Measurements from ENCODE around the gene ANKRD11. TPM values are rescaled to one million over a fixed set of nuclear protein-coding genes. Genes with fewer than 3 reads are reported as not detected.
"Not testable (repeated sequence)": the region's sequence is repeated elsewhere in the genome, so short reads cannot be mapped to it uniquely, and the experiment has no call there.

The ANKRD11 gene
- total RNA-seq, 1 experiment from 2014 or later = 99.4 TPM

- no peak overlapping the region for H3K27ac ChIP-seq (ENCODE audit: low read length)
- DNase-seq (ENCODE audit: low read depth, low spot score) (no peak), ATAC-seq (no peak)
- no peaks in the 10 kb centered on the region for H3K27me3 ChIP-seq (ENCODE audit: control insufficient read depth, insufficient read depth, low read length)
- H3K9me3 ChIP-seq (ENCODE audit: control insufficient read depth, insufficient read depth, low read depth, low read length) = no peaks in the 10 kb centered on the region
- no peak overlapping the region for H3K4me3 ChIP-seq (ENCODE audit: low read depth in 2 of 2, low read length in 2 of 2)
- in situ Hi-C loops (cut with HindIII; ENCODE audit: low pct_unique_long_range_greater_than_20kb, low sequenced_read_pairs) = no loop called here
- intact Hi-C loops (cut with micrococcal nuclease; ENCODE audit: unreplicated experiment) = no loop called here
- CTCF ChIA-PET = no interaction called here
- no peak for TF ChIP-seq TCF7L2 (IDR thresholded peaks at IDR 0.05; ENCODE audit: low read depth, low read length)
- TF ChIP-seq, protein P1, sequence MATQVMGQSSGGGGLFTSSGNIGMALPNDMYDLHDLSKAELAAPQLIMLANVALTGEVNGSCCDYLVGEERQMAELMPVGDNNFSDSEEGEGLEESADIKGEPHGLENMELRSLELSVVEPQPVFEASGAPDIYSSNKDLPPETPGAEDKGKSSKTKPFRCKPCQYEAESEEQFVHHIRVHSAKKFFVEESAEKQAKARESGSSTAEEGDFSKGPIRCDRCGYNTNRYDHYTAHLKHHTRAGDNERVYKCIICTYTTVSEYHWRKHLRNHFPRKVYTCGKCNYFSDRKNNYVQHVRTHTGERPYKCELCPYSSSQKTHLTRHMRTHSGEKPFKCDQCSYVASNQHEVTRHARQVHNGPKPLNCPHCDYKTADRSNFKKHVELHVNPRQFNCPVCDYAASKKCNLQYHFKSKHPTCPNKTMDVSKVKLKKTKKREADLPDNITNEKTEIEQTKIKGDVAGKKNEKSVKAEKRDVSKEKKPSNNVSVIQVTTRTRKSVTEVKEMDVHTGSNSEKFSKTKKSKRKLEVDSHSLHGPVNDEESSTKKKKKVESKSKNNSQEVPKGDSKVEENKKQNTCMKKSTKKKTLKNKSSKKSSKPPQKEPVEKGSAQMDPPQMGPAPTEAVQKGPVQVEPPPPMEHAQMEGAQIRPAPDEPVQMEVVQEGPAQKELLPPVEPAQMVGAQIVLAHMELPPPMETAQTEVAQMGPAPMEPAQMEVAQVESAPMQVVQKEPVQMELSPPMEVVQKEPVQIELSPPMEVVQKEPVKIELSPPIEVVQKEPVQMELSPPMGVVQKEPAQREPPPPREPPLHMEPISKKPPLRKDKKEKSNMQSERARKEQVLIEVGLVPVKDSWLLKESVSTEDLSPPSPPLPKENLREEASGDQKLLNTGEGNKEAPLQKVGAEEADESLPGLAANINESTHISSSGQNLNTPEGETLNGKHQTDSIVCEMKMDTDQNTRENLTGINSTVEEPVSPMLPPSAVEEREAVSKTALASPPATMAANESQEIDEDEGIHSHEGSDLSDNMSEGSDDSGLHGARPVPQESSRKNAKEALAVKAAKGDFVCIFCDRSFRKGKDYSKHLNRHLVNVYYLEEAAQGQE (IDR thresholded peaks at IDR 0.05; ENCODE audit: insufficient read depth in 1 of 2, low read depth in 2 of 2, low read length in 1 of 2) = no peak
- TF ChIP-seq CTCF (IDR thresholded peaks at IDR 0.05) = no peak
- TF ChIP-seq POLR2AphosphoS5 (IDR thresholded peaks at IDR 0.05; ENCODE audit: low read depth, low read length) = no peak
- TF ChIP-seq SIN3A (IDR thresholded peaks at IDR 0.05; ENCODE audit: borderline replicate concordance, insufficient read depth, low read depth, low read length) = no peak
- H3K36me3 ChIP-seq (ENCODE audit: control insufficient read depth, insufficient read depth, low read length) = no peaks in the 10 kb centered on the region
- POLR2A ChIA-PET = no interaction called here
- peaks cover 21% of the 10 kb centered on the region for H3K4me1 ChIP-seq (ENCODE audit: control insufficient read depth, insufficient read depth, low read length)
- no TSS peak for BruUV-seq (replicated peaks)
Measured at GRCh38 chr16:89437251-89437987, 52.9 kb downstream of the ANKRD11 start.

DNA sequence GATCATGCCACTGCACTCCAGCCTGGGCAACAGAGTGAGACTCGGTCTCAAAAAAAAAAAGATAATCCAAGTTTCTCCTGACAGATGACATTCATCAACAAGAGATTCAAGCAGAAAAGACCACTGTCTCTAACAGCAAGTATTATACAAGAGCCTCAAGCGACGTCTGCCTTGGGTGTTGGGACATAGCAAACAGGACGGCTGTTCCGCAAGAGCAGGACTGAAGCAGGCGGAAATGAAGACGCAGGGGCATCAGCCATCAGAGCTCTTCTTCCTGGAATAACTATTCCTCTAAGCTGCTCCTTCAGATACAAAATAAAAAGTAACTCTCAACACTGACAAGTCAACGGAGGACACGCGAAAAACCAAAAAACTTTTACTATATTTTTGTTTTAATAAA, 54.0 kb downstream of the ANKRD11 start:
- Histone ChIP-seq H3K27ac (ENCODE audit: low read length) (no peak overlapping the region), H3K27me3 (ENCODE audit: control insufficient read depth, insufficient read depth, low read length) (no peaks in the 10 kb centered on the region), H3K4me1 (ENCODE audit: control insufficient read depth, insufficient read depth, low read length) (peaks cover 23% of the 10 kb centered on the region), H3K4me3 (ENCODE audit: low read depth in 2 of 2, low read length in 2 of 2) (no peak overlapping the region), H3K9me3 (ENCODE audit: control insufficient read depth, insufficient read depth, low read depth, low read length) (no peaks in the 10 kb centered on the region), H3K36me3 (ENCODE audit: control insufficient read depth, insufficient read depth, low read length) (no peaks in the 10 kb centered on the region)
- CTCF ChIA-PET = no interaction called here
- TF ChIP-seq TCF7L2 (IDR thresholded peaks at IDR 0.05; ENCODE audit: low read depth, low read length) (no peak), SIN3A (IDR thresholded peaks at IDR 0.05; ENCODE audit: borderline replicate concordance, insufficient read depth, low read depth, low read length) (no peak), CTCF (IDR thresholded peaks at IDR 0.05) (no peak), POLR2AphosphoS5 (IDR thresholded peaks at IDR 0.05; ENCODE audit: low read depth, low read length) (no peak)
- TF ChIP-seq, protein P1 (IDR thresholded peaks at IDR 0.05; ENCODE audit: insufficient read depth in 1 of 2, low read depth in 2 of 2, low read length in 1 of 2) = no peak
- DNase-seq (ENCODE audit: low read depth, low spot score) = no peak
- no peak for ATAC-seq
- intact Hi-C loops (cut with micrococcal nuclease; ENCODE audit: unreplicated experiment) (no loop called here), in situ Hi-C loops (cut with HindIII; ENCODE audit: low pct_unique_long_range_greater_than_20kb, low sequenced_read_pairs) (no loop called here)
- POLR2A ChIA-PET = no interaction called here
- no TSS peak for BruUV-seq (replicated peaks)

GRCh38 chr16:89435059-89435458, 55.3 kb downstream of the ANKRD11 start:
- H3K36me3 ChIP-seq (ENCODE audit: control insufficient read depth, insufficient read depth, low read length); H3K27me3 ChIP-seq (ENCODE audit: control insufficient read depth, insufficient read depth, low read length); H3K4me3 ChIP-seq (ENCODE audit: low read depth in 2 of 2, low read length in 2 of 2); H3K27ac ChIP-seq (ENCODE audit: low read length); ATAC-seq; BruUV-seq (replicated peaks); DNase-seq (ENCODE audit: low read depth, low spot score); intact Hi-C loops (cut with micrococcal nuclease; ENCODE audit: unreplicated experiment); H3K9me3 ChIP-seq (ENCODE audit: control insufficient read depth, insufficient read depth, low read depth, low read length); in situ Hi-C loops (cut with HindIII; ENCODE audit: low pct_unique_long_range_greater_than_20kb, low sequenced_read_pairs); CTCF ChIA-PET: not testable (repeated sequence)
- POLR2A ChIA-PET = interaction anchor here (0.7 kb wide), 1 partner anchor 77 kb away, joined by 3 read pairs; no protein-coding TSS in a partner anchor
- peaks cover 18% of the 10 kb centered on the region for H3K4me1 ChIP-seq (ENCODE audit: control insufficient read depth, insufficient read depth, low read length)

All from Panc1 (cell line).